Ovary (tissue), 9 donors: Measurements from ENCODE around the gene NCKAP1. TPM values are rescaled to one million over a fixed set of nuclear protein-coding genes. Genes with fewer than 3 reads are reported as not detected.

Source experiments
- DNase-seq, 5 donors: peaks; one replicate each; pipeline ENCODE4 v3.0.0-alpha.2; 2019 to 2020
- H3K27ac ChIP-seq, 2 donors: fragments of 200-600 bp; one replicate each; pipeline versions ENCODE4 v1.5.1 to v1.8.0; 2019 to 2022
- H3K27me3 ChIP-seq: fragments of 200-600 bp; one replicate; pipeline ENCODE4 v1.8.0; 2022
- H3K36me3 ChIP-seq: fragments of 200-600 bp; sonication (generic); one replicate; pipeline ENCODE4 v1.5.1; 2019
- H3K4me1 ChIP-seq: one replicate; pipeline ENCODE4 v1.8.1; 2013; ENCODE audit warnings: mild to moderate bottlenecking, moderate library complexity; ENCODE audit not compliant: insufficient read depth
- H3K4me3 ChIP-seq: fragments of 200-600 bp; sonication (generic); one replicate; pipeline ENCODE4 v1.5.1; 2017
- H3K9me3 ChIP-seq, 2 donors: fragments of 200-600 bp in 1 of 2; sonication (generic) in 1 of 2; one replicate each; pipeline versions ENCODE4 v1.5.1 to v1.8.1; 2013 to 2019; ENCODE audit warnings: mild to moderate bottlenecking in 1 of 2, moderate library complexity in 1 of 2
- CTCF ChIP-seq, 3 donors: fragments of 450-650 bp in 2 of 3; fragments of 200-600 bp in 1 of 3; IDR thresholded peaks; one replicate each; pipeline versions ENCODE4 v1.5.1 to v1.8.0; 2016 to 2022; ENCODE audit warnings: antibody characterized with exemption in 3 of 3, mild to moderate bottlenecking in 1 of 3
- EP300 ChIP-seq: sonication (generic); formaldehyde crosslinking; IDR thresholded peaks from one replicate; pipeline ENCODE4 v1.6.1; 2017; ENCODE audit warnings: antibody characterized with exemption
- POLR2A ChIP-seq: fragments of 450-650 bp; IDR thresholded peaks from one replicate; pipeline ENCODE4 v1.6.1; 2017; ENCODE audit warnings: antibody characterized with exemption, mild to moderate bottlenecking, moderate library complexity
- WGBS, 3 donors: extraction: QIAGEN DNeasy Blood & Tissue Kit in 1 of 3; methylation state at CpG; one replicate each; pipeline versions ENCODE4 v1.1.5 to v1.1.7; 2013 to 2017; 5-methylcytosine and 5-hydroxymethylcytosine counted together
- intact Hi-C, 4 donors: fragments of 100-400 bp; cut with DNase I; formaldehyde crosslinking; loops; one replicate each; pipeline versions ENCODE4 v1.11.0 to v1.15.1; 2022 to 2023
- polyA plus RNA-seq, 2 donors: library from polyadenylated mRNA; stranded (reverse); fragments of 200-250 nt in 1 of 2; fragments of 350-450 nt in 1 of 2; fragmentation: Illumina TruSeq in 1 of 2; extraction: RNeasy Lipid Tissue Mini Kit (QIAGEN cat#74804) in 1 of 2; gene quantifications; one replicate each; pipeline ENCODE4 v1.2.3, GENCODE V29; 2013 to 2014
- total RNA-seq, 7 donors: library from RNA; depleted of rRNA in 2 of 7; stranded (reverse); fragments of >200 nt in 2 of 7; fragmentation: NEBNext Ultra II Directional in 3 of 7; extraction: Animal tissue kit (Norgen Biotek cat#: 25700) in 3 of 7; gene quantifications; one replicate each; pipeline versions ENCODE4 v1.1.0 to v1.2.4, GENCODE V29; 2016 to 2023
- donor health status: DM: no; HTN: no; CAD: no; lungs with moderate emphysema.
- donor health status: DM: no; HTN: no; CAD: no.
- donor health status: Bipolar disorder and iron deficiency.
- donor health status: DM: yes; HTN: yes; CAD: no.
- donor health status: DM: no; HTN: no; CAD: no.
- donor health status: DM: yes; HTN: yes; CAD: no.

The NCKAP1 gene
- total and polyA plus RNA-seq, 9 donors, result 59.9 to 122 (median 100) TPM

GRCh38 chr2:182866095-182866460 lies 172.2 kb downstream of the NCKAP1 start:
- intact Hi-C loops, result no loop called here
- WGBS, 3 donors, result 4 to 5% (median 4%) methylated on average over 19 of the region's 19 CpGs

GRCh38 chr2:182864949-182865570 lies 173.2 kb downstream of the NCKAP1 start:
- intact Hi-C loops, result no loop called here
- no peaks in the 10 kb centered on the region for H3K27me3 ChIP-seq
- peaks cover 5% of the 10 kb centered on the region for H3K4me1 ChIP-seq
- no peaks in the 10 kb centered on the region for H3K36me3 ChIP-seq
- WGBS, 3 donors, result 80 to 92% (median 91%) methylated on average over 4 of the region's 4 CpGs
- H3K4me3 ChIP-seq, result no peak overlapping the region
- DNase-seq, result no peak
- no peak overlapping the region for H3K27ac ChIP-seq
- H3K9me3 ChIP-seq, result no peaks in the 10 kb centered on the region
- no peak for TF ChIP-seq EP300

More at GRCh38 chr2:182866095-182866460, 172.2 kb downstream of the NCKAP1 start:
- H3K27me3 ChIP-seq, result no peaks in the 10 kb centered on the region
- H3K4me3 ChIP-seq, result peak overlapping the region; percentile 50
- H3K9me3 ChIP-seq, result no peaks in the 10 kb centered on the region
- H3K27ac ChIP-seq, result no peak overlapping the region
- no peaks in the 10 kb centered on the region for H3K36me3 ChIP-seq
- DNase-seq, result peak in 4 of 5 donors; percentile 13 to 49 (median 30)
- no peak for TF ChIP-seq CTCF (IDR thresholded peaks at IDR 0.05)
- TF ChIP-seq EP300, result no peak
- no peak for TF ChIP-seq POLR2A
- H3K4me1 ChIP-seq, result peaks cover 5% of the 10 kb centered on the region

- Histone ChIP-seq H3K9me3 (no peaks in the 10 kb centered on the region), H3K4me1 (peaks cover 5% of the 10 kb centered on the region), H3K4me3 (no peak overlapping the region), H3K27me3 (no peaks in the 10 kb centered on the region), H3K36me3 (no peaks in the 10 kb centered on the region), H3K27ac (no peak overlapping the region)
- TF ChIP-seq POLR2A, result no peak
- no peak for TF ChIP-seq CTCF (IDR thresholded peaks at IDR 0.05)
- TF ChIP-seq EP300, result no peak
- intact Hi-C loops, result no loop called here
- DNase-seq, result no peak
Measured at GRCh38 chr2:182863642-182864041, 174.6 kb downstream of the NCKAP1 start.

GRCh38 chr2:182862091-182862490 lies 176.2 kb downstream of the NCKAP1 start:
- no peak for TF ChIP-seq POLR2A
- no peak for TF ChIP-seq EP300
- TF ChIP-seq CTCF (IDR thresholded peaks at IDR 0.05), result no peak
- no peak overlapping the region for H3K27ac ChIP-seq
- WGBS, 3 donors, result 27 to 37% (median 35%) methylated on average over 5 of the region's 5 CpGs
- no peaks in the 10 kb centered on the region for H3K9me3 ChIP-seq
- intact Hi-C loops, result no loop called here
- peaks cover 5% of the 10 kb centered on the region for H3K4me1 ChIP-seq
- no peak overlapping the region for H3K4me3 ChIP-seq
- no peaks in the 10 kb centered on the region for H3K27me3 ChIP-seq
- no peaks in the 10 kb centered on the region for H3K36me3 ChIP-seq
- no peak for DNase-seq

- H3K9me3 ChIP-seq, result no peaks in the 10 kb centered on the region
- no peaks in the 10 kb centered on the region for H3K36me3 ChIP-seq
- TF ChIP-seq CTCF (IDR thresholded peaks at IDR 0.05), result no peak
- no peak for TF ChIP-seq POLR2A
- TF ChIP-seq EP300, result no peak
- H3K4me1 ChIP-seq, result peaks cover 2% of the 10 kb centered on the region
- H3K27me3 ChIP-seq, result no peaks in the 10 kb centered on the region
- intact Hi-C loops, result no loop called here
- H3K27ac ChIP-seq, result no peak overlapping the region
- no peak overlapping the region for H3K4me3 ChIP-seq
- WGBS, 3 donors, result 96 to 99% (median 98%) methylated on average over 2 of the region's 2 CpGs
- DNase-seq, result no peak
Measured at GRCh38 chr2:182860858-182861257, 177.4 kb downstream of the NCKAP1 start.
